NOMO-1 (cell line): Measurements from ENCODE around the gene NDUFB6.
A peak's percentile ranks its signal among the peaks of the same experiment; 100 is the strongest.
"Not testable (repeated sequence)": the region's sequence is repeated elsewhere in the genome, so short reads cannot be mapped to it uniquely, and the experiment has no call there.

ENCODE experiments used
- DNase-seq, 2 experiments: peaks; one replicate each; lab custom pipeline; 2025; ENCODE audit not compliant: unreplicated experiment in 2 of 2; lab: John Stamatoyannopoulos, UW

NDUFB6 gene

DNA sequence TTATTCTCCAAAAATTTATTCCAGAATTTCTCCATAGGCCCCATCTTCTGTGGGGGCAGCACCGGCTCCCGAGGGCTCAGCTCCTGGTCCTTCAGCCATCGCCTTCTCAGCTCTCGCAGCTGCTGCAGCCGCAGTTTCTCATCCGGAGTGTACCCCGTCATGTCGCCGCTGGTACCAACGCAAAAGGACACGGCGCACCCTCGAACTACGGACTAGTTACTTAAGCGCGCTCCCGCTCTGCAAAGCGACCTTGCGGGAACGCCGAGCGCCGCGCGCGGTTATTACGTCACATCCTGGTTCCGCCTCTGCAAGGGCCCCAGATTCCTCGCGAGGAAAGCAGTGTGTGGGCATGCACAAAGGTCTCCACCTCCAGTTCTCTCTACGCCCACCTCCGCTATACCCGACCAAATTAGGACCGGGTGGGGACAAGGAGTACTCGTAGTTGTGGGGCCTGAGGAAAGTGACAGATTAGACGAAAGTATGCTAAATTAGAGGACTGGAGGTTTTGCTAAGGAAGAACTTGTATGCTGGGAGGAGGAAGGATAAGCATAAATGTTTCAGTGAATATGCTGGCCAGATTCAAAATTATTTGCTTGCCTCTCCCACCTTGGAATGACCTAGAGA, at the start of gene NDUFB6:
Gene NDUFB6 (minus strand): TSS at position 260 of the 624 bp plus-strand sequence. CDS start 99 bp downstream, at position 161.
- peak; percentile 92 to 96 for DNase-seq

- DNase-seq, result no peak
Observed at GRCh38 chr9:32618261-32618660, 45.3 kb upstream of the NDUFB6 start.

DNA sequence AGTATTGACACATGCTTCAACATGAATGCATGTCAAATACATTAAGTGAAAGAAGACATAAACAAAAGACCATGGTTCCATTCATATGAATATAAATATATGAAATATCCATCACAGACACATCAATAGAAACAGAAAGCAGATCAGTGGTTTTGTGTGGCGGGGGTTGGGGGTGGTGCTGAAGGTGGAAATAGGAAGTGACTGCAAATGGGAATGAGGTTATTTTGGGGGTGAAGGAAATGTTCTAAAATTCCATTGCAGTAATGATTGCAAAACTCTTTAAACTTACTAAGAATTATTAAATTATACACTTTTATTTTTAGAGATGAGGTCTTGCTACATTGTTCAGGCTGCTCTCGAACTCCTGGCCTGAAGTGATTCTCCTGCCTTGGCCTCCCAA, 33.9 kb upstream of the NDUFB6 start:
- no peak for DNase-seq

- DNase-seq, result no peak
Observed at GRCh38 chr9:32603914-32604852, 31.2 kb upstream of the NDUFB6 start.

GRCh38 chr9:32599021-32599420, 26.1 kb upstream of the NDUFB6 start:
- not testable (repeated sequence) for DNase-seq

DNA sequence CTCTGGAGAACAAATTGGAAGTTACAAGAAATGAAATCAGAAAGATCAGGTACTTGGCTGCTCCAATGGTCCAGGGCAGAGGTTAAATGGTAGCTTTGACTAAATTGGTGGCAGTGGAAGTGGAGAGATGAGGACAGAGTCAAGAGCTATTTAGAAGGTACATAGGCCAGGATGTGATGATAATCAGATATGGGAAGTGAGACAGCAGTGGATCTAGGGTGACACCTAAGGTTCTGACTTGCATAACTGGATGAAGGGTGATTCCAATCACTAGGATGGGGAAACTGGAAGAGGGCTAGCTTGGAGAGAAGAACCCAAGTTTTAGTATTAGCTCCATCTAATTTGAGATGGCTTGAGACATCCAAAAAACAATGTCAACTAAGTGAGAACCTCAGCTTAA, 24.0 kb upstream of the NDUFB6 start:
- DNase-seq, result no peak

DNA sequence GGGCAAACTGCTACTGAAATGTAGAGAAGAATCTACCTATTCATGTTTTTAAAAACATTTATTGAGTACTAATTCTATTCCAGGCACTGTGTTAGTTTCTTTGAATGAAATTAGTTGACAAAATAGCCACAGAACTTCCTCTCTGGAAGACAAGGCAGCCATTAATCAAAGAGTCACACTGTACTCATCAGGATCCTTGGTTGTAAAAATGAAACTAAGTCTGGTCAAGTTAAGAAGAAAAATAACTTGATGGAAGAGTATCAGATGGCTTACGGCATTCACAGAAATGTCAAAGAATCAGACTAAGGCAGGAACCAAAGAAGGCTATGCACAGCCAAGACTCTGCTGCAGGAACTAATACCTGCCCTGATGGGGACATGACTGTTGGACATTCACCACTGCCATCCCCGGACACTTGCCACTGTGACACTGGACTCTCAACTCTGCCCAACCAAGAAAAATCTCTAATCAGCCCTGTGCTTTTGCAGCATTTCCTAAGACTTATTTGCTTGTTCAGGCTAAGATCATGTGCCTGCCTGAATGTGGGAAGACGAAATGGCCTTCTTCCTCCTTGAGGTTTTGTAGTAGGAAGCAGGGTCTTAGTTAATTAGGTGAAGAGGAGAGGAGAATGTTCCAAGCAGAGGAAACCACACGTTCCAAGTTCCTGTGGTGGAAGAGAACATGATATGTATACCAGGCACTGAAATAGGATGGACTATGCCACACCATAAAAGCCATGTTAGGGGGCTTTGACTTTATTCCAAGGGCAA, 23.3 kb upstream of the NDUFB6 start:
- DNase-seq, result no peak

DNA sequence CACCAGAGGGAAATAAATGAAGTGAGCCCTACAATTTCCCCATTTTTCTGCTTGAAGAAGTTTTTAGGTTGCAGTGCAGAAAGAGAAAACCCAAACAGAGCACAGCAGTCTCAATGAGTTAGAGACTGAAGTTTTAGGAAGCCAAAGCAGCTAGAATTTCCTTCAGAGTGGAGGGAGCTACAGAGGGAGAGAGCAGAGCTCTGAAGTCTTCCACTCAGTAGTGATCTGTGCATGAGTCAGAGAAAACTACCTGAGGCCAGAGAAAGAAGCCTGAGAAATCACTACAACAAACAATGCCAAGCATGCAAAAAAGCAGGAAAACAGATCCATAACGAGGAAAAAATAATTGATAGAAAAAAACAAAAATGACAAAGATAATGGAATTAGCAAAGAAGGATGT, 17.9 kb upstream of the NDUFB6 start:
- no peak for DNase-seq

DNA sequence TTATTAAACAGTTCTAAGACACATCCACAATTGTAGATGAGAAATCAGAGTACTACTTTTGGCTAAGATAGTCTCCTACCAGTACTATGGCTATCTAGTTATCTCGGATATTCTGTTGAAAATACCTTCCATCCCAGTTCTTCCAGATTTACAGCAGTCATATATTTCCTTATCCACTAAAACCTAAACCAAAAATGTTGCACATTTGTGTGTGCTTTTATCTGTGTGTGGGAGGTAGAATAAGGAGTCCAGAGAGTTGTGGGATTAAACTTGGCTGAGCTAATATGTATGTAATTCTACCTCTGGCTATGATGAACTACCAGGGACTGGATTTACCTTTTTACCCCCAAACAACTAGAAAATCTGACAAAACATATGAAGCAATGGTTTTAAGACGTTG, 17.5 kb upstream of the NDUFB6 start:
- no peak for DNase-seq

GRCh38 chr9:32589083-32589723, 16.2 kb upstream of the NDUFB6 start:
- DNase-seq, result peak in 1 of 2 experiments; percentile 68

- no peak for DNase-seq
Observed at GRCh38 chr9:32587901-32588300, 14.9 kb upstream of the NDUFB6 start.

DNA sequence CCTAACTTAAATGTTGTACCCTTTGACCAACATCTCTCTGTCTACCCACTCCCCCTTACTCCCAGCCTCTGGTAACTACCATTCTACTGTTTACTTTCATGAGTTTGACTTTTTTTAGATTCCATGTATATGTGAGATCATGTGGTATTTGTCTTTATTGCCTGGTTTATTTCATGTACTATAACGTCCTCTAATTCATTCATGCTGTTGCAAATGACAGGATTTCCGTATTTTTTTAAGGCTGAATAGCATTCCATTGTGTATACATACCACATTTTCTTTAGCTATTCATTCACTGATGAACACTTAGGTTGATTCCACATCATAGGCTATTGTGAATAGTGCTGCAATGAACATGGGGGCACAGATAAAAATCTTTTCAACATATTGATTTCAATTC, 11.8 kb upstream of the NDUFB6 start:
- no peak for DNase-seq

DNA sequence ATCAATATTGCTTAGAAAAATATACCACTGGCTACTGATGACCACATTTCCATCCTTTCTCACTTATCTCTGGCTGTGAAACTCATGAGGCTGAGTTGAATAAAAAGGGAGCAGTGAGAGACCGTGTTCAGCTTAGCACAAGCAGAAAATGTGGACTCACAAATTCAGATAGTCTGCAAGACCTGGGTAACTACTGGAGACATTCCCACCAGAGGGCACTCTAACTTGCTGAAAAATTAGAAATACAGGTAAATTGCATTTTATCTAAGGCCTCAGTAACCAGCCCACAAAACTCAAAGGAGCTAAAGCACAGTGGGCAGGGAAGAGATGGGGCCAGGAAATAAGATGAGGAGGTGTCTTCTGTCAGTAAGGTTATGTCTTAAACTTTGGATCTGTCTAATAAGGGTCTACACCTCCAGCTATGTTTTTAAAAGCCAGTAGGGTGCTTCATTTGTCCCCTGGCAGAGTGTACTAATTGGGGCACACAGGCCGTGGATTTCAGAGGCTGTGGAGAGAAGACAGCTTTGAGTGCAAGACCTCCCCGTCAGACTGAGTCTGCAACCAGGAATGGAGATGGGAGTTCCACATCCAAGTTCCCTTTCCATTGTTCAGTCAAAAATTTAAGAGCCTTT, 8.7 kb upstream of the NDUFB6 start:
- DNase-seq, result peak in 1 of 2 experiments; percentile 42

DNA sequence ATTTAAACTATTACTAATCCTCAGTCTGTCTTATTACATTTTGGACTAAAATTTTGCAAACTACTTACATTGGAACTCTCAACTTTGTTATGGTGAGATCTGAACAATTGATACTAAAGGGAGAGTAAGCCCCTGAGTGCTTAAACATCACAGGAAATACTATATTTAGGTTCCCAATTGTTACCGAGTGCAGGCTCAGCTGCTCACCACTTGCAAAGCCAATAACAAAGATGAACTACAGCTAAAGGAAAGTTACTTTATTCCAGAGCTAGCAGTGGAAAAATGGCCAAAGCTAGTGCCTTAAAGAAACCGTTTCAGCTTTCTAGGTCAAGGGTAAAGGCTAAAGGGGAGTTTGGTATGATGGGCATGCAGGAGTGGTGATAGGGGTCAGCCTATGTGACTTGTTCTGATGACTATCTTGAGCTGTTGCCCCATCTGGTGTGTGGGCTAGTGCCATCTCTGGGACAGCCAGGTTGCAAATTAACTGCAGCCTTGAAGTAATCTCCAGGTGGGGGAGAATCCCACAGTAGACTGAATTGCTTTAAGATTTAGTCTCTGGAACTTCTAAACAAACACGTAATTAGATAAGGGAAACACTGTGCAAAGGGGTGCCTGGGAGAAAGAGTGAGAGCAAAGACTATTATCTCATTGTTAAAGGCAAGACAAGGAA, 7.8 kb upstream of the NDUFB6 start:
- DNase-seq, result no peak

DNA sequence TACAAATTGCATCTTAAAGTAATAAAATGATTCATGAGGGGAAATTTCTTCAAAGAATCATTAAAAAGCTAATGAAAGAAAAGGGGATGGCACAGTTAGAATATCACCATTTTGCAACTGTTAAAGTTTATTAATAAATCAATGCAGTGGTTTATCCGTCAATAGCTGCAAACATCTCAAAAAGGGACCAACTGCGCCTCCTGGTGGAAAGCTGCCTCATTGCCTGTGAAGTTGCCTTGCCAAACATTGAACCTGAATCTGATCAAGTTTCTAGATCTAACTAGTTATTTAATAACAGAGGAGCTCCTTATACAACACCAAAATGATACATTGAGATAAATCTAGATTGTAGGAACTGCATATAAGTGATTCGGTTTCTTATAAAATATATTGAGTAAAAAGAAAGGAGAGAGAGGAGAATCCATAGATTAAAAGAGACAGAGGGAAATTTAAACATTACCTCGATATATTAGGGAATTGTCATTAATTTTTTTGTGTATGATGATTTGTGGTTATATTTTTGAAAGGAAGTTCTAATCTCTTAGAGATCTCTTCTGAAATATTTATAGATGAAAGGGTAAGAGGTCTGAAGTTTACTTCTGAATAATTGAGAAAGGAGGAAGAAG, 6.9 kb upstream of the NDUFB6 start:
- peak; percentile 24 to 57 for DNase-seq

DNA sequence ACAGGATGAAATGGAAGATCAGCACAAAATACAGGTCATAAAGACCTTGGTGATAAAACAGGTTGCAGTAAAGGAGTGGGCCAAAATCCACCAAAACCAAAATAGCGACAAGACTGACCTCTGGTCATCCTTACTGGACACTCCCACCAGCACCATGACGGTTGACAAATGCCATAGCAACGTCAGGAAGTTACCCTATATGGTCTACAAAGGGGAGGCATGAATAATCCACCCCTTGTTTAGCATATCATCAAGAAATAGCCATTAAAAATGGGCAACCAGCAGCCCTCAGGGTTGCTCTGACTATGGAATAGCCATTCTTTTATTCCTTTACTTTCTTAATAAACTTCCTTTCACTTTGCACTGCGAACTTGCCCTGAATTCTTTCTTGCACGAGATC, 6.0 kb upstream of the NDUFB6 start:
- DNase-seq, result no peak

GRCh38 chr9:32577316-32577715, 4.4 kb upstream of the NDUFB6 start:
- no peak for DNase-seq

GRCh38 chr9:32574858-32575257, 1.9 kb upstream of the NDUFB6 start:
- no peak for DNase-seq

DNA sequence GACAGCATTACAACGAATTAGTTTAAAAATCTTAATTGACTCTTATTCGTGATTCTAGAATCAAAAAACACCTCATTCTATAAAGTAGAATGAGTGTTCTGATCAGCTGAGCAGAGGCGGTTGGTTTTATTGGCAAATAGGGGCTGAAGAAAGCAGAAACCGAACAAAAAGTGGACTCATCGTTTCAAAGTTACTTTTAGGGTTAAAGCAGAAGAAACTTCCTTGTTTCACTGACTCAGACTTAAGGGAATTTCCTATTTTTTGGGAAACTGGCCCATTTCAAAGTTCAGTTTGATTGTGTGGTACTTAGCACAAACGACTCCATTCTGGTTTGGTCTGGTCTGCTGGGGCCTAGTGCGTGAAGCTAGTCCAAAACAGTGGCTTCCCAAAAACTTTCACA, 862 bp upstream of the NDUFB6 start:
- DNase-seq, result no peak
